GM19372 (cell line): ENCODE results near the gene RFPL4AL1.

Experiments used
- ATAC-seq: cut with Tn5 transposase; IDR thresholded peaks from one replicate; pipeline ENCODE4 v1.9.1; 2021; ENCODE audit warnings: mild to moderate bottlenecking, low read depth, moderate library complexity; ENCODE audit not compliant: unreplicated experiment

Gene RFPL4AL1

GRCh38 chr19:55820037-55820436, 51.1 kb downstream of the RFPL4AL1 start:
- no peak for ATAC-seq
